Activated CD8-positive, alpha-beta memory T cell treated with anti-CD3 and anti-CD28 coated beads, Interleukin-2, amount 10 ng/mL, durations not matched to agents 7 days and 5 days (primary cell): ENCODE measurements around the gene SLC38A1. TPM values are rescaled to one million over a fixed set of nuclear protein-coding genes. Genes with fewer than 3 reads are reported as not detected.

ENCODE experiments used
- ATAC-seq: fragments of 150-1000 bp; cut with Tn5 transposase; one replicate; pipeline ENCODE4 v1.10.0; 2021; ENCODE audit warnings: moderate library complexity
- CTCF ChIA-PET: fragments of 350-600 bp; sonication (Branson Sonifier 250); formaldehyde crosslinking; loops from one replicate; lab custom pipeline; 2021; ENCODE audit warnings: antibody characterized with exemption; lab: Charles Lee
- DNase-seq: peaks from one replicate; pipeline ENCODE4 v3.0.0-alpha.2; 2020
- H3K27ac Mint-ChIP-seq: one replicate; pipeline ENCODE4 v1.8.0; 2021; ENCODE audit warnings: mild to moderate bottlenecking, mixed read lengths
- H3K27me3 Mint-ChIP-seq: one replicate; pipeline ENCODE4 v1.8.0; 2021; ENCODE audit warnings: mixed read lengths
- H3K36me3 Mint-ChIP-seq: one replicate; pipeline ENCODE4 v1.8.0; 2021; ENCODE audit warnings: mild to moderate bottlenecking, mixed read lengths
- H3K4me1 Mint-ChIP-seq: one replicate; pipeline ENCODE4 v1.8.0; 2021; ENCODE audit warnings: mixed read lengths
- H3K4me3 Mint-ChIP-seq: one replicate; pipeline ENCODE4 v1.8.0; 2021; ENCODE audit warnings: mild to moderate bottlenecking, moderate library complexity, mixed read lengths
- H3K9me3 Mint-ChIP-seq: one replicate; pipeline ENCODE4 v1.8.0; 2022; ENCODE audit warnings: low read depth, mixed read lengths
- total RNA-seq, 2 experiments: library from RNA; stranded (reverse); gene quantifications; one replicate each; pipeline ENCODE4 v1.2.3, GENCODE V29; 2021

The SLC38A1 gene
- total RNA-seq, 2 experiments from 2014 or later: 149 to 180 TPM

DNA sequence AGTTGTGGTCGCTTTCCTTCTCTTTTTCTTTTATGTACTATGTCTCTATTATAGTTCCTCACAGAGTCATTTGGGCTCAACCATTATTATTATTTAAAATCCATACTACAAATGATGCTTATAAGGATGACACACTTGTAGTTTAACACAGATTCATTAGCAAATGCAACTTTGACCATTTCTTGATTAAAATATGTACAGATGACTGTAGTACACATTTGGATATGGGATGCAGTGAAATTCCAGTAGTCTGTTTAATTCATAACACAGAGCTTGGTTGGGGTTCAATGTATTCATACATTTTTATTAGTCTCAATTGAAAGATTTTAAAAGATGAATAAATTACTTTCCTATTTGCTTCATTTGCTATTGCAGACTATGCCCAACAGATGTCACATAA, 30.0 kb downstream of the SLC38A1 start:
- no peak overlapping the region for H3K4me3 Mint-ChIP-seq
- H3K27me3 Mint-ChIP-seq: no peaks in the 10 kb centered on the region
- peaks cover 48% of the 10 kb centered on the region for H3K4me1 Mint-ChIP-seq
- H3K27ac Mint-ChIP-seq: peak overlapping the region; percentile 46
- H3K9me3 Mint-ChIP-seq: no peaks in the 10 kb centered on the region
- CTCF ChIA-PET: no interaction called here
- peaks cover 86% of the 10 kb centered on the region for H3K36me3 Mint-ChIP-seq
- DNase-seq: no peak
- no peak for ATAC-seq

DNA sequence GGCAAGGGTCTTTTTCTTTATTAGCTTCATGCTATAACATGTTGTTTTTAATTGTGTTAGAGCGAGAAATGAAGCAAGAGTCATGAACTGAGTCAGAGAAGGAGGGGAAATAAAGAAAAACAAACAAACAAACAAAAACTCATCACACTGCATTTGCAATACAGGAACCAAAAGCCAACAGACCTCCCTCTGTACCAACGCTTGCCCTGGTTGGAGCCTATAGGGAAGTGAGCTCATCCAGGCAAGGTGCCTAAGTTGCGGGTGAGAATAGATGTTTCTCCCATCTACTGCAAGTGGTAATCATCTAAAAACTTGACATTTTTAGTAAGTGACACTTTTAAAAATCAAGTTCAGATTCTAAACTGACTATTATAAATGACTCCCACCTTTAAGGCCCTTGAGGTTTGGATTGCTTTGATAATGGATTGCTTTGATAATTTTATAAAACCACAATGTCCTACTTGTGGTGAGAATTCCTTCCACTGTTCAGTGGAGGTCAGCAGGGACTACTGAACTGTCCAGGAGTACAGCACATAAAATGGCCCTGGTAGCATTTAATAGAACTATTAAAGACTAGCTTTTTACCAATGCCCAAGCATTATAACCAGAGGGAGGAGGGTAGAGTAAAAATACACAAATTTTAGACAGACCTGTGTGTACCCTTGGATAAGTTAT, 31.3 kb downstream of the SLC38A1 start:
- no peak for ATAC-seq

DNA sequence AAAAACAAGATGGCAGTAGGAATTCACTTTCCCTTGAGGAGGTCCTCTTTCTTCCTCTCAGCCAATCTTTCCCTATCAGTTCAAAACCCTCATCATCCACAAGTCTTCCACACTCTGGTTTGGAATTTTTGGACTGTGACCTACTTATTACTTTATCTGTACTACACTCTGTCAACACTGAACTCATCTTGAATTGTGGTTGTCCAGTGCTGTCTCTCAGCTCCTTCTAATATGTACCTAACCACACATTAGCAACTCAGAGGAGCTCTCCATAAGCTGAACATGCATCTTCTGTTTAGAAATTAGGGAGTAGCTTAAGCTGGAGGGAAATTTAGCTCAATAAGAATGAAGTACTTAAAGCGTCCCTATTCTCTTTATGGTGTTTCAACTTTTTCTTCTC, 34.8 kb downstream of the SLC38A1 start:
- CTCF ChIA-PET: no interaction called here
- no peak for ATAC-seq
- peaks cover 49% of the 10 kb centered on the region for H3K4me1 Mint-ChIP-seq
- DNase-seq: no peak
- peaks cover 79% of the 10 kb centered on the region for H3K36me3 Mint-ChIP-seq
- H3K4me3 Mint-ChIP-seq: no peak overlapping the region
- no peaks in the 10 kb centered on the region for H3K9me3 Mint-ChIP-seq
- H3K27ac Mint-ChIP-seq: no peak overlapping the region
- H3K27me3 Mint-ChIP-seq: no peaks in the 10 kb centered on the region

More for the DNA sequence above, 31.3 kb downstream of the SLC38A1 start:
- H3K9me3 Mint-ChIP-seq: no peaks in the 10 kb centered on the region
- no peak overlapping the region for H3K4me3 Mint-ChIP-seq
- H3K27me3 Mint-ChIP-seq: no peaks in the 10 kb centered on the region
- CTCF ChIA-PET: no interaction called here
- no peak for DNase-seq
- H3K4me1 Mint-ChIP-seq: peaks cover 47% of the 10 kb centered on the region
- no peak overlapping the region for H3K27ac Mint-ChIP-seq
- peaks cover 84% of the 10 kb centered on the region for H3K36me3 Mint-ChIP-seq

DNA sequence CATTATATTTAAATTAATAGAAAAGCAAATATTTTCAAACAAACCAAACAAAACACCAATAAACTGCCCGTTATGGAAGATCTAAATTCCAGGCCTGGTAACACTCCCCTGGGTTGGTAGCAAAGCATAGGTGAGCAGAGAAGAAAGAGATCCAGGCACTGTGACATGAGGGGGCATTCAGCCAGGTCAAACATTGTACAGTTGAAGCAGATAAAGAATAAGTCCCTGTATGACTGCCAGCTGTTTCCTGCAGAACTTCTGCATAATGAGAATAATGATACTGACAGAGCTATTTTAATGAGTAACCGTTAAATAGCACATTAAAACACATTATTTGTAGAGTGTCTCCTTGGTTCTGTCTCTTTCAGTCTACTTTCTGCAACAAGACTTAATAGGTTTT, 35.4 kb downstream of the SLC38A1 start:
- DNase-seq (no peak), ATAC-seq (no peak)
- Mint-ChIP-seq H3K4me3 (no peak overlapping the region), H3K27me3 (no peaks in the 10 kb centered on the region), H3K9me3 (no peaks in the 10 kb centered on the region), H3K36me3 (peaks cover 79% of the 10 kb centered on the region), H3K4me1 (peaks cover 49% of the 10 kb centered on the region), H3K27ac (no peak overlapping the region)
- CTCF ChIA-PET: interaction anchor here (0.9 kb wide), 1 partner anchor 9 kb away, joined by 5 read pairs; no protein-coding TSS in a partner anchor

DNA sequence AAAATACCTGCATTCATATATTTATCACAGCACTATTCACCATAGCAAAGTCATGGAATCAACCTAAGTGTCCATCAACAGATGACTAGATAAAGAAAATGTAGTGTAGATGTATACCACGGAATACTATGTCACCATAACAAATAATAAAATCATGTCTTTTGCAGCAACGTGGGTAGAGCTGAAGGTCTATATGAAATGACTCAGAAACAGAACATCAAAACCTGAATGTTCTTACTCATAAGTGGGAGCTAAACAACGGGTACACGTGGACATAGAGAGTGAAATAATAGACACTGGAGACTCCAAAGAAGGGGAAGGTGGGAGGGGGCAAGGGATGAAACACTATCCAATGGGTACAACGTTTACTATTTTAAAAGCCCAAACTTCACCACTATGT, 37.9 kb downstream of the SLC38A1 start:
- Mint-ChIP-seq H3K4me1 (peaks cover 47% of the 10 kb centered on the region), H3K27ac (peak overlapping the region; percentile 66), H3K4me3 (no peak overlapping the region), H3K36me3 (peaks cover 80% of the 10 kb centered on the region), H3K27me3 (no peaks in the 10 kb centered on the region), H3K9me3 (no peaks in the 10 kb centered on the region)
- ATAC-seq (peak; percentile 79), DNase-seq (no peak)
- CTCF ChIA-PET: no interaction called here

DNA sequence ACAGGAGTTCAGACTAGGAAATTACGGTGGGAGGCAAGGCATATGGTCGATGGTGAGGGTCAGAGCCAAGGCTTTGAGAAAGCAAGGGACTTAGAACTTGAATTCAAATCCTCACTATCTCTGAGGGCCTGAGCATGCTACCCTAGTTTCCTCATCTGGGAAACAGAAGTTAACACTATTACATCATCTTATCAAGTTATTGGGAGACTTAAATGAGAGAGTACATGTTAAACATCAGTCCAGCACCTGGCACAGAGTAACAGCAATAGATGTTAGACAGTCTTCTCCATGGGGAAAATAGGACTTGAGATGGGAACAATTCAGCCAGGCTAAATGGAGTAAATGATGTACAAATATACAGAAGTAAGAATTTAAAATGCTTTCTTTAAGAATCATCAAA, 38.5 kb downstream of the SLC38A1 start:
- no peak overlapping the region for H3K4me3 Mint-ChIP-seq
- no peaks in the 10 kb centered on the region for H3K27me3 Mint-ChIP-seq
- ATAC-seq (no peak), DNase-seq (no peak)
- H3K36me3 Mint-ChIP-seq: peaks cover 79% of the 10 kb centered on the region
- CTCF ChIA-PET: no interaction called here
- no peaks in the 10 kb centered on the region for H3K9me3 Mint-ChIP-seq
- H3K27ac Mint-ChIP-seq: peak overlapping the region; percentile 36
- peaks cover 48% of the 10 kb centered on the region for H3K4me1 Mint-ChIP-seq

DNA sequence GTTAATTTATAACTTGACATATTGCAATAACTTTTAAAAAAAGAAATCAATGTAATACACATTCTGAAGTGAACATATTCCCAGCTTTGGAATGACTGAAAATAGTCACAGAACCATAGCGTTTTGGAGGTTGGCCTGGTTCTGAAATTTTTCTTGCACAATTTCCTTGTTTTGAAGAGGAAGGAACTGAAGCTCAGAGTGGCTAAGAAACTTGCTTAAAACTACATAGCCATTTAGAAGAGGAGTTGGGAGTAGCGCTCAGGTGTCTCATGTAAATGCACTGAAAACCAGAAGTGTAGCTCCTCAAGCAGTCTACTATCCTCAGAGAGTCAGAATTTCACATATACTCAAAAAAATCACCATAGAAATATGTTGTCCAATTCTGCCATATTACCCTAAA, 41.2 kb downstream of the SLC38A1 start:
- ATAC-seq (no peak), DNase-seq (no peak)
- CTCF ChIA-PET: interaction anchor here (0.9 kb wide), 1 partner anchor 39 kb away, joined by 3 read pairs; no protein-coding TSS in a partner anchor
- H3K36me3 Mint-ChIP-seq: peaks cover 83% of the 10 kb centered on the region
- no peak overlapping the region for H3K4me3 Mint-ChIP-seq
- peaks cover 56% of the 10 kb centered on the region for H3K4me1 Mint-ChIP-seq
- H3K27me3 Mint-ChIP-seq: no peaks in the 10 kb centered on the region
- H3K9me3 Mint-ChIP-seq: no peaks in the 10 kb centered on the region
- no peak overlapping the region for H3K27ac Mint-ChIP-seq

DNA sequence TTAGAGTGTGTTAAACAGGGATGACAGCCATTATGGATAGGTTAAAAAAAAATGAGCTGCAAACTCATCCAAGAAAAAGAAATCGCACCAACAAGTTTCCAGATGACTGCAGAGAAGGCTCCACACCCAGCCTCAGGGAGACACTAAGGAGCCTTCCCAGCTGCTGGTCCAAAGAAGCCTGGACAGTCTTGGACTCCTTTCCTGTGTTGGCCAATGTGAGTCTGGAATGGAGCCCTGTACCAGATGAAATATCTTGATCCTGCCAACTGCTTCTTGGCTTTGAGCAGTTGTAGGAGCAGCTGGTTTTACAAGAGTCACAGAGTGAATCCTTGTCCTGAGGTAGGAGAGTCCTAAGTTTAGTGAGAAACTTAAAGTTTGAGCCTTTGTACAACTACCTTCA, 44.5 kb downstream of the SLC38A1 start:
- peaks cover 83% of the 10 kb centered on the region for H3K36me3 Mint-ChIP-seq
- H3K27me3 Mint-ChIP-seq: no peaks in the 10 kb centered on the region
- no peak for ATAC-seq
- CTCF ChIA-PET: interaction anchor here (1.0 to 2.0 kb wide), 3 partner anchors 8 to 46 kb away, joined by 3 to 5 read pairs (median 4); no protein-coding TSS in a partner anchor
- DNase-seq: no peak
- peak overlapping the region; percentile 59 for H3K27ac Mint-ChIP-seq
- no peak overlapping the region for H3K4me3 Mint-ChIP-seq
- no peaks in the 10 kb centered on the region for H3K9me3 Mint-ChIP-seq
- peaks cover 72% of the 10 kb centered on the region for H3K4me1 Mint-ChIP-seq

DNA sequence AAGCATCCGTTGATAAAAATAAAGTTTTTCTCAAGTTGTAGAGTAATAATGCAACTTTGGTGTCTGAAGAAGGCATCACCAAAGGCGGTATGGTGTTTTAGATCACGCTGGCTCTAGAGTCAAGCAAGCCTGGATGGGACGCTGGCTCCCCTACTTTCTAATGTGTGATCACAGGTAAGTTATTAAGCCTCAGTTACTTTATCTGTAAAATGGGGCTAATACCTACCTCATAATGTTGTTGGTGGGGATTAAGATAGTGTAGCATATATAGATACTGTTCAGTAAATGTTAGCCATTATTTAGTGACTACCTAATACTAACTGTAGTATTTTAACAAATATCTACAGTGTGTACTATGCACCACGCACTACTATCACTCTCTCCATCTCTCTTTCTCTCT, 45.8 kb downstream of the SLC38A1 start:
- DNase-seq (no peak), ATAC-seq (no peak)
- peaks cover 85% of the 10 kb centered on the region for H3K36me3 Mint-ChIP-seq
- H3K4me1 Mint-ChIP-seq: peaks cover 80% of the 10 kb centered on the region
- peak overlapping the region; percentile 42 for H3K4me3 Mint-ChIP-seq
- no peaks in the 10 kb centered on the region for H3K9me3 Mint-ChIP-seq
- H3K27me3 Mint-ChIP-seq: no peaks in the 10 kb centered on the region
- H3K27ac Mint-ChIP-seq: peak overlapping the region; percentile 94
- CTCF ChIA-PET: interaction anchor here (1.9 kb wide), 1 partner anchor 44 kb away, joined by 7 read pairs; no protein-coding TSS in a partner anchor

DNA sequence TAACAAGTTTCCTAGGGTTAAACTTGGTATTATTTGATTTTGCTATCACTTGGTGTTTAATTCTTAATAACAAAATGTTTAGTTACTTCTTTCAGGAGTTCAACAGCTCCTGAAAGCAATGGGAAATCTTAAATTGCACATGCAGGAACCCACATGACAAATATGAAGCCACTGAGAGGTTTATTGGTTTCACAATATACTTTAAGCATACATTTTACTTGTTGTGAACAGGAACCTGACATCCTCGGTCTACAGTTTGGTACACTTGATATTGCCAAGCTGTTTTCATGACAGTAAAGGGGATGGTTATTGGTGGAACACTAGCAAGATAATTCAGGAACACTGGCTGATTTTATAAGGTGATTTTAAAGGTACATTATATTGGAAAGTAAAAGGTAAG, 46.2 kb downstream of the SLC38A1 start:
- ATAC-seq (no peak), DNase-seq (no peak)
- Mint-ChIP-seq H3K36me3 (peaks cover 85% of the 10 kb centered on the region), H3K4me1 (peaks cover 80% of the 10 kb centered on the region), H3K9me3 (no peaks in the 10 kb centered on the region), H3K27ac (peak overlapping the region; percentile 94), H3K27me3 (no peaks in the 10 kb centered on the region), H3K4me3 (peak overlapping the region; percentile 42)
- CTCF ChIA-PET: interaction anchor here (1.9 kb wide), 1 partner anchor 44 kb away, joined by 7 read pairs; no protein-coding TSS in a partner anchor

DNA sequence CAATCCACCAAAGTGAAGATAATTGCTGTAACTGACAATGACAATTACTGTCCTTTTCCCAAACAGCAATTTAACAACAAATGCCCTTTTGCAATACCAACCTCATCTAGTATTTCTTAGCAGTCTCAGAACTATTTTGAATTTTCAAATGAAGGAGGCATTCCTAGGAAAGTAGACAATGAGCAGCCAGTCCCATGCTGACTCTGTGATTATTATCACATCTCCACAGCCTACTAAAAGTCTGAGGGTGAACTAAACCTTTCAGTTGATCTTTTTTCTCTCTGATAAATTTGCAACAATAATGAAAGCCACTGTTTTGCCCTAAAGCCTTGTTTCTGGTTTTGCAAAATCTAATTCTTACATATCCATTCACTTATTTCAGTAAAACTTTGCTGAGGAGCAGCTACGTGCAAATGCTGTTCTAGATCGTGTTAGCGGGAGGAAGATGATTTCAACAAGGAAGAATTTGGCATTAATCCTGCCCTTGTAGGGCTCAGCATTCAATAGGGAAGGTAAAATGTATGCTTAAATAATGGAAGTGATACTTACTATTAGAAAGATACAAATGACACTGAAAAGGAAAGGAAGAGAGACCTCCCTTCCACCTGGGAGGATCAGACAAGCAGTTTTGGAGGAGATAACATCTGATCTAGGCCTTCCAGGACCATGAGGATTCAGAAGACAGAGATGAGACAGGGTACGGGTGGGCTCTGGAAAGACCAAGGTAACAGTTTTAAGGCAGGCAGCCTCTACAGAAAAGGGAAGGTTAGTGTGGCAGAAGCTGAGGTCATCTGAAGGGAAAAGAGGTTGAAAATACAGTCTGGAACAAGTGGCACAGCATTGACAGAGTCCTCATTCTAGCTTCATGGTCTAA, 47.4 kb downstream of the SLC38A1 start:
- Mint-ChIP-seq H3K9me3 (no peaks in the 10 kb centered on the region), H3K4me3 (no peak overlapping the region), H3K36me3 (peaks cover 80% of the 10 kb centered on the region), H3K27ac (peak overlapping the region; percentile 94), H3K27me3 (no peaks in the 10 kb centered on the region), H3K4me1 (peaks cover 88% of the 10 kb centered on the region)
- CTCF ChIA-PET: interaction anchor here (1.9 kb wide), 1 partner anchor 45 kb away, joined by 7 read pairs; no protein-coding TSS in a partner anchor
- no peak for DNase-seq
- no peak for ATAC-seq

DNA sequence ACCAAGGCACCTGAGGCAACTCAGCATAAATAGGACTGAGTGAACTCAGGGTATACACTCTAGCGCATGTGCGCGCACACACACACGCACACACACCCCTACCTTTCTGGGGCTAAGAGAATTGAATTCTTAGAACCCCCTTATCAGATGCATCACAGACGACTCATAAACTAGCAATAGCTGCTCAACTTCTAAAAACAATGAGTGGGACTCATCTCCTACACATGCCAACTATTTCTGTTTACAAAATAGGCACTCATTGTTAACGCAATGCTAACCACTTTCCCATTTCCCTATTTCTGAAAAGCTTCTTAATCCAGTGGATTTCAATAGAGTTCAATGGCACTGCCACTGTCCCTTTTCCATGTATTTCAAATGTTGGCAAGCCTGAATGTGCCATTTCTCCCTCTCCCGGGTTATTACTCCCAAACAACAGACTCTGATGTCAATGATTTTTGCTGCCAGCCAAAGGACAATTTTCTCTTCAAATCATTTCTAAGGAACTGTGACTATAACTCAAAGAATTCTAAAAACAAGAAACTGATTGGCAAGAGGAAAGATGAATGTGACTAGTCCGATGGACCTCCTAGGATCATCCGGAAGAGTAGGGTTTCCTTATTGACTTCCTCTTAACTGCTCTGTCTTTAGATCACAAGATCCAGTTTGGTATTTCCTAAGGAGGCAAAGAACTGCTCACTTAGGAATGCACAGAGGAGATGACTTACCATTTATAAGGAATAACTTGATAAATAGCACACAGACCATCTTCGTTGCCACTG, 48.8 kb downstream of the SLC38A1 start:
- ATAC-seq (peak; percentile 73), DNase-seq (peak; percentile 91)
- CTCF ChIA-PET: interaction anchor here (1.1 to 1.9 kb wide), 3 partner anchors 44 to 50 kb away, joined by 3 to 6 read pairs (median 3); no protein-coding TSS in a partner anchor
- H3K27me3 Mint-ChIP-seq: no peaks in the 10 kb centered on the region
- peak overlapping the region; percentile 94 for H3K27ac Mint-ChIP-seq
- H3K36me3 Mint-ChIP-seq: peaks cover 76% of the 10 kb centered on the region
- H3K9me3 Mint-ChIP-seq: no peaks in the 10 kb centered on the region
- peaks cover 96% of the 10 kb centered on the region for H3K4me1 Mint-ChIP-seq
- H3K4me3 Mint-ChIP-seq: peak overlapping the region; percentile 65
